Stimulated activated CD4-positive, alpha-beta T cell treated with anti-CD3 and anti-CD28 coated beads, TNF-alpha, amount 100 ng/mL, for 1 hour (primary cell): ENCODE measurements around the gene MLEC.

Source experiments
- DNase-seq, 3 donors: peaks; one replicate each; pipeline ENCODE4 v3.0.0-alpha.2; 2020; ENCODE audit warnings: low read depth in 3 of 3, low spot score in 1 of 3

MLEC gene, protein sequence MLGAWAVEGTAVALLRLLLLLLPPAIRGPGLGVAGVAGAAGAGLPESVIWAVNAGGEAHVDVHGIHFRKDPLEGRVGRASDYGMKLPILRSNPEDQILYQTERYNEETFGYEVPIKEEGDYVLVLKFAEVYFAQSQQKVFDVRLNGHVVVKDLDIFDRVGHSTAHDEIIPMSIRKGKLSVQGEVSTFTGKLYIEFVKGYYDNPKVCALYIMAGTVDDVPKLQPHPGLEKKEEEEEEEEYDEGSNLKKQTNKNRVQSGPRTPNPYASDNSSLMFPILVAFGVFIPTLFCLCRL

DNA sequence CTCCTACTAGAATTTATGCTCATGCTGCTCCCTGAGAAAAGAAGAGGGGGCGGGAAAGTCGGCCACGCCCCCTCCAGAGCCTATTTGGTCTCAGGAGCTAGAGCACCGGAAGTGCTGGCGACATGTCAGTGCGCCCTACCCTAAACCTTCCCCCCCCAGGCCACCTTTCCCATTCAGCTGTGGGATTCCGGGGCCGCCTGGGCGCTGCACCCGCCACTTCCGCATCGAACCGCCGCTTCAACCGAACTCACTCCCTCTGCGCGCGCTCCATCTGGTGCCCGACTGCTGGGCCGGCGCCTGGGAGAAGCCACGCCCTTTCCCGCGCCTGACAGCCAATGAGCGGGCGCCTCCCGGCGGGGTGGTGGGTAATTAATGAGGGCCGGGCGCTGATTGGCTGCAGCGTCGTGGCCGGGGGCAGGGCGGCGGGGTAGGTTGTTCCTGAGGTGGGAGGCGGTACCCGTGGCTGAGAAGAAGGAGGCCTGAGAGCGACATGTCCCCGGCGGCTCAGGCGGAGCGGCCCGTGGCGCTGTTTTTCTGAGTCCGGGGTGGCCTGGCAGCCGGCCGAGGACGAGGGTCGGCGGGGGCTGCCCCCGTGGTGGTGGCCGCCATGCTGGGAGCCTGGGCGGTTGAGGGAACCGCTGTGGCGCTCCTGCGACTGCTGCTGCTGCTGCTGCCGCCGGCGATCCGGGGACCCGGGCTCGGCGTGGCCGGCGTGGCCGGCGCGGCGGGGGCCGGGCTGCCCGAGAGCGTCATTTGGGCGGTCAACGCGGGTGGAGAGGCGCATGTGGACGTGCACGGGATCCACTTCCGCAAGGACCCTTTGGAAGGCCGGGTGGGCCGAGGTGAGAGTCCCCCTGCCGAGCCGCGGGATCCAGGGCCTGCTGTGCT, at the start of gene MLEC:
Gene MLEC, plus strand, starts transcription at position 460 of the 888 bp plus-strand sequence. Its CDS starts 148 bp downstream, at position 608.
- DNase-seq: peak; percentile 97 to 99 (median 99)

DNA sequence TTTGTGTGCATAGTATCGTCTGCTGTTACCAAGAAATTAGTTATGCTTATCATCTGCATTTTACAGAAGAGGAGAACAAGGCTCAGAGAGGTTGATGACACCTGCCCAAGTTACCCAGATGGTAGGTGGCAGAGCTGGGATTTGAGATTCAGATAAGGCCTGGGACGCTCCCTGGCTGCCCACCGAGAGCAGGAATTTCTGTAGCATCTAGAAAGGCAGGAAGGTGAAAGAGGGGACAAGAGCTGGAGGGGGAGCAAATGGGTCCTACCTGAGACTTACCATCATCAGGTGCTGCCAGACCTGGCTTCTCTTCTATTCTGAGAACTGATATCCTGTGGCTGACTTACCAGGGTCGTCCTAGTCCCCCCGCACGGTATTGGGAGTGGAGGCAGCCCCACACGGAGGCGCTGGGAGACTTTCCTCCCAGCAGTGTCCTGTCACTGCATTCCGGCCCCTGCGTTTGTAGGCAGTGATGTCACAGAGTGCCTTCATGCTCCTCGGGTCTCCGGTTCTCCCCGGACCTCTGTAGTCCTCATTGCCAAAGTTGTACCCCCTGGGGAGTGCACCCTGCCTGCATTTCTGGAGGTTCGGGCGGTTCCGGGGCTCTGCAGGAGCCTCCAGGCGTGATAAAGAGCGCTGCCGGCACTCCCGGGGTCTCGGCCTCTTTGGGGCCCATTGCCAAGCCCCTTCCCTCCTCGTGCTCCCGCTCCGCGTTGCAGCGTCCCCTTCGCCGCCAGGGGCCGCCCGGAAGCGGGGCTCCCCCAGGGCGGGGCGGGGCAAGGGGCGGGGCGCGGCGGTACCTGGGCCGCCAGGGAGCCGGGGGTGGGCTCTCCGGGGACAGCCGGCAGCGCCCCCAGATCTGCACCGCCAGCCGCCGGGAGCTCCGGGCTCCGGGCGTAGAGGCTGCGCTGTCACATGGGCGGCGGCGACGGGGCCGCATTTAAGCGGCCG, 46.9 kb upstream of the MLEC start, which contains the start of gene CABP1:
Gene CABP1, plus strand, starts transcription at position 856 of the 951 bp plus-strand sequence. Its CDS starts 60 bp downstream, at position 916.
- DNase-seq: peak in 2 of 3 donors; percentile 45 to 63

DNA sequence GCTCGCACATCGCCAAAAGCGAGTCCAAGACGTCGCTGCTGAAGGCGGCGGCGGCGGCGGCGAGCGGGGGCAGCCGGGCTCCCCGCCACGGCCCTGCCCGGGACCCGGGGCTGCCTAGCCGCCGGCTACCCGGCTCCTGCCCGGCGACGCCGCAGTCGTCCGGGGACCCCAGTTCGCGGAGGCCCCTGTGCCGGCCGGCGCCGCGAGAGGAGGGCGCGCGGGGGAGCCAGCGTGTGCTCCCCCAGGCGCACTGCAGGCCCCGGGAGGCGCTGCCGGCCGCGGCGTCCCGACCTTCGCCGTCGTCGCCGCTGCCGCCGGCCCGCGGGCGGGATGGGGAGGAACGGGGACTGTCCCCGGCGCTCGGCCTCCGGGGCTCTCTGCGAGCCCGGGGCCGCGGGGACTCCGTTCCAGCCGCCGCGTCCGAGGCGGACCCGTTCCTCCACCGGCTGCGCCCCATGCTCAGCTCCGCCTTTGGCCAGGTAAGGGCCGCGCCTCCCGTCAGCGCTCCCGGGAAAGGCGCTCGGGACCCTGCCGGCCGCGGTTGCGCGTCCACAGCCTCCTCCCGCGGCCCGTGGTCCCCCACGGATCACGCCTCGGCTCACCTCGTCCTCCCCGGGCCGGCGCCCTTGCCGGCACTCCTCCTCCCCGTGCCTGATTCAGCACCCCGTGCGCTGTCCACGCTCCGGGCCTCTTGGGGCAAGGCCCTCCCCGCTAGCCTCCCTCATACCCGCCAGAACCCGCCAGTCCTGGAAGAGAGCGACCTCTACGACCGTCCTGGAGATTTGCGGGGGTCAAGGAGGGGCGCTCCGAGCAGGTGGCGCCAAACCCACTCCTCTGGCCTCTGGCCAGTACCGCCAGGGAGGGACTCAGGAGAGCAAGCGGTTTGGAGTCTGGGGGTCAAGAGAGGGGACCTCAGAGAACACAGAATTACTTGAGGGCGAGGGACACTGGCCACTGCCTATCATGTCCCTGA, 45.8 kb upstream of the MLEC start:
- DNase-seq: peak in 1 of 3 donors; percentile 36

DNA sequence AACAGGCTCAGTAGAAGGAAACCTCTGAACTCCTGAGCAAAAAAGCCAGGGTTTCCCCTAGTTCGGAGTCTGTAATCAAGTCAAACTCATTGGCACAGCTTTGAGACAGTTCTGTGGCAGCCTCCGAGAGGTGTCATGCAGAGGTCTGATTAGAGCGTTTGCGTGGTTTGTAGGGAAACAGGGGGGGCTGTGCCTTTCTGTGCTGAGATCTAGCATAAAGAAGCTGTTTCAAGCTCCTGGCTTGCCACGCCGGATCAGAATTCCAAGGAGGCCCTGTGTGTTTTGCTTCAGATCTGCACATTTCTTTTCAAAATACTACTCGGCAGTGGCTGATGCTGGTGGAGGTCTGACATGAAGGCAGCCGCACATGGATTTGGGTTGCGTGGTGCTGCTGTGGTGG, 44.8 kb upstream of the MLEC start:
- no peak for DNase-seq

DNA sequence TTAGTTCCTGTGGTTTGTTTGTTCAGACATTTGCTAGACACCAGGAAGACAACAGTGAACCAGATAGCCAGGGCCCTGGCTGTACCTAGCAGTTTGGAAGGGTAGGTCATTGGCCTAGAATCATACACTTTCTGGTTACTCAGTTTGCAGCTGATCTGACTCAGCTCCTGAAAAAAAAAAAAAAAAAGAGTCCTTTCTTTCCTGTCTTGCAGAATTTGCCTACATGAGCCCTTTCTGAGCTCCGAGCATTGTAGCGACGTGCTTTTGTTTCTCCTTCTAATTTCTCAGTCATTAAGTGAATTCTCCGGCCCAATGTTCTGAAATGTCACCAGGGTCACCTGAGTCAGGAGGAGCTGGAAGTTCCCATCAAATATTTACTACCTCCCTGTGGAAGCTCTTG, 44.1 kb upstream of the MLEC start:
- DNase-seq: no peak

DNA sequence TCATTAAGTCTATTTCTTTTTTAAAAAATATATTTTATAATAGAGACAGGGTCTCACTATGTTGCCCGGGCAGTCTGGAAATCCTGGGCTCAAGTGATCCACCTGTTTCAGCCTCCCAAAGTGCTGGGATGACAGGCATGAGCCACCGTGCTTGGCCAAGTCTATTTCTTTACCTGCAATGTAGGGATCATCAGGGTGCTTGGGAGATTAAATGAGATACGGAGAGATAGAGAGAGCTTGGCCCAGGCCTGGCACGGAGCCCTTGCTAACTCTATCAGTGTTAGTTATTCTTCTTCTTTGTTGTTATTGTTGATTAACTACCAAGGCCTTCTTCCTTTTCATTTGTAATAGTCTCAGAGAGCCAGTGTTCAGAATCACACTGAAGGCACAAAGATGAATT, 43.4 kb upstream of the MLEC start:
- DNase-seq: no peak

DNA sequence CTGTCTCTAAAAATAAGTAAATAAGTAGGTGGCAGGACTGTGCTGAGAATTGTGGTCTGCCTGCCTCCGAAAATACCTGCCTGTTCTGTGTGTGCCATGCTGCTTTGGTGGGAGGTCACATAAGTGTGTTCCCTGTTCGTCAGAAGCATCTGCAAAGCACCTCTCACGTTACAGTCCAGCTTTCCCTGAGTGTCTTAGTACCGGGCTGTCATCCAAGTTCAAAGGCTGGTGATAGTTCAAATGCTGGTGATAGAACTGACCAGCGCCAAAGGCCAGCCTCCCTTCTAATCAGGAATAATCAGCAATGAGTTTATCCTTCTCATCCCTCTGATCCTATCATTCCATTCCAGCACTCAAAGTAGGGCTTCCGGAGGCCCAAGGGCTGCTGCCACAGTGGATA, 40.9 kb upstream of the MLEC start:
- no peak for DNase-seq

DNA sequence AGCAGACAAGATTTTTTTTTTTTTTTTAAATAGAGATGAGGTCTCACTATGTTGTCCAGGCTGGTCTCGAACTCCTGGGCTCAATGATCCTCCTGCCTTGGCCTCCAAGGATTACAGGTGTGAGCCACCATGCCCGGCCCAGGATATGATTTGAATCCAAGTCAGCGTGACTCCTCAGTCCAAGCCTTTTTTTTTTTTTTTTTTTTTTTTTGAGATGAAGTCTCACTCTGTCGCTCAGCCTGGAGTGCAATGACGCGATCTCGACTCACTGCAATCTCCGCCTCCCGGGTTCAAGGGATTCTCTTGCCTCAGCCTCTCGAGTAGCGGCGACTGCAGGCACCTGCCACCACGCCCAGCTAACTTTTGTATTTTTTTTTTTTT, 39.6 kb upstream of the MLEC start:
- no peak for DNase-seq

DNA sequence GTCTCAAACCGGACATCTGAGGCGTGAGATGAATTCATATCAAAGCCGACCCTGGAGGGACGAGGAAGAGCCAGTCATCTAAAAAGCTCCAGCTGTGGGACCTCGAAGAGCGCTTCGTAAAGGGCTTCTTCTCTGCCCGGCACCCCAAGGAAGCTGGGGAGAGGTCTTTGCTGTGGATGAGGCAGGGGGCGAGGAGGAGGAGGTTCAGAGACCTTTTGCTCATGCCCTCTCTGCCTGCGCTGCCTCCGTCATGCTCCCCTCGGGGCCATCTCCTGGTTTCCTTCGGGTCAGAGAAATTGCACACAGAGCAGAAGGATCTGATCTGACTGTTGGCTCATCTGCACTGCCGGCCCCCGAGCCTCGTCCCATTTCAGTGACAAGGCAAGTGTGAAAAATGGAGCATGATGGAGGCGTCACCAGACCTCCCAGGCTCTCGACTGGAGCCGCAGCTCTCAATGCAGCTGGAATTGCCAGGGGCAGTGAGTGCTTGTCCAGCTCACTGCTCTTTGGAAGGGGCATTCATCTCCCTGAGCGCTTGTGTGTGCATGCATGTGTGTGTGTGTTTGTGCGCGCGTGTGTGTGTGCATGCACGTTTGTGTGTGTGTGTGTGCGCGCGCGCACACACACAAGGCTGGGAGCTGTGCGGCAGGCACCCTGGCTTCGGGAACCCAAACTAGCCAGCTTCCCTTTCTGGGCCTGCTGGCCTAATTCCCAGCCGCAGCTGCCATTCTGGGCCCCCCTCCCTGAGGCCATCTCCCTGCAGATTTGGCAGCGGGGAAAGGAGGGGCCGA, 37.3 kb upstream of the MLEC start:
- no peak for DNase-seq

DNA sequence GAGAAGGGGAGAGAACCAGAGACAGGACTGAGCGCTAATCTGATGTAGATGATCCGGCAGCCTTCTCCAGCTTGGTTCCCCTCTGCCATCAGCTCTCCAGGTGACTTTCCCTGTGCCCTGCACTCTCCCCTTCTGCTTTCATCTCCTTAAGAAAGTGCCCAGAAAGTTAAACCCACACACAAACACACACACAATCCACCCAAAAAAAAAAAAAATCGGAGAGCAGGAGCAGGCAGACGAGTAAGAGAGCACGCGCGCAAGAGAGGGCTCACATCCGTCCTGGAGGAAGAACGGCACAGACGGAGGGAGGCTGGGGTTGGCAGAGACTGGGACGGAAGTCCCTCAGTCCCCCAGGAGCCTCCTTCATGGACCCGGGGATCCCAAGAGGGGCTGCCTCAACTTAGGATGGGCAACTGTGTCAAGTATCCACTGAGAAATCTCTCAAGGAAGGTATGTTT, 36.7 kb upstream of the MLEC start:
- no peak for DNase-seq

DNA sequence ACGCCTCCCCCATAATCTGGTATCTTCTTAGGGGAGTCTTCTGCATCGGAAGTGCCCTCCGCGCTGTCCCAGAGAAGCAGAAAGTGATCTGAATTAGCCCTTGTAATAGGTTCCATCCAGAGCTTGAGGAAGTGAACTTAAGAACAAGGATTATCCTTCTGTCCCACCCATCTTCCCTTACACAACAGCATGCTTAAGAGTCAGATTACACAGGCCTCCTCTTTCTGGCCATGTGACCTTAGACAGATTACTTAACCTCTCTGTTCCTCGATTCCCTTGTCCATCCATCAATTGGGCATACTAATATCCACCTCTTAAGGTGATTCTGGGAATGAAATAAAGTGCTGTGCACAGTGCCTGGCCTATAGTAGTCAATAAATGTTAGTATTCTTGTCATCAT, 35.1 kb upstream of the MLEC start:
- DNase-seq: no peak

DNA sequence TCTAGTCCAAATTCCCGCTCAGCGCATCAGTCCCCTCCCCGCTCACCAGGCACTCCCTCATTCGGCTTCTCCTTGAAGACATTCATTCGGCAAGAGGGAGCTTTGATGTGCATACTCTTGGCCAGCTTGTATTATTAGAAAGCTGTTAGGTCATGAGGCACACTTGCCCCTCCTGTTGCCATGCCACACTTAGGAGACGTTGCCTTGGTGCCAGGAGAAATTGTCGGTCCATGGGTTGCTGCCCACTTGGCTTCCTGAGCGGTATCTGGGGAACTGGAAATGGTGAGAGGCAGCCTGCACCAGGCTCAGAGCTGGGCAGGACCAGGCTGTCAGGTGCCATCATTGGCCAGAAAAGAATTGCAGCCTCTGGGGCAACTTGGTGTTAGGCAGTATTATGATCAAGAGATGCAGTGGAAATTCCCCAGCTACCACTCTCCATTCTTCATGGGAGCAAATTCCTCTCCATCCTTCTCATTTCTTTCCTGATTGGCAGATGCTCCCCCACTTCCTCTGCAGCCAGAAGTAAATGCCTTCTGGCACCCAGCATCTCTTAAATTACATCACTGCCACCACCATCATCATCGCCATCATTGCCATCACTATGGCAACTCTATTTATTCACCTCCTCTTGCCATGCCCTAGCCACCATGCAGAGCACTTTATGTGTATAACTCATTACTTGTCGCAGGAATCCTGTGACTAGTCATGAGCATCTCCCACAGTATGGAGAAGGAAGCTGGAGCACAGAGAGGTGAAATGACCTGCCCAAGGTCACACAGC, 34.1 kb upstream of the MLEC start:
- DNase-seq: no peak

DNA sequence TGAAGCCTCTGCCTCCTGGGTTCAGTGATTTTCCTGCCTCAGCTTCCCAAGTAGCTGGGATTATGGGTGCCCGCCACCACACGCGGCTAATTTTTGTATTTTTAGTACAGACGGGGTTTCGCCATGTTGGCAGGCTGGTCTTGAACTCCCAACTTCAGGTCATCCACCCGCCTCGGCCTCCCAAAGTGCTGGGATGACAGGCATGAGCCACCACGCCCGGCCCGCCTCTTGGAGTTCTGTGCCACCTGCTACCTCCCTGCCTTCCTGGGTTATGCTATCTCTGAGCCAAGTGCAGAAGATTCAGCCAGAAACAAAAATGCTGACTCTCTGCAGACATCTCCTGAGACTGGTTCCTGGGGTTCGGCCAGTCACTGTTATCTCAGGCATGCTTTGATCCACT, 33.3 kb upstream of the MLEC start:
- no peak for DNase-seq

DNA sequence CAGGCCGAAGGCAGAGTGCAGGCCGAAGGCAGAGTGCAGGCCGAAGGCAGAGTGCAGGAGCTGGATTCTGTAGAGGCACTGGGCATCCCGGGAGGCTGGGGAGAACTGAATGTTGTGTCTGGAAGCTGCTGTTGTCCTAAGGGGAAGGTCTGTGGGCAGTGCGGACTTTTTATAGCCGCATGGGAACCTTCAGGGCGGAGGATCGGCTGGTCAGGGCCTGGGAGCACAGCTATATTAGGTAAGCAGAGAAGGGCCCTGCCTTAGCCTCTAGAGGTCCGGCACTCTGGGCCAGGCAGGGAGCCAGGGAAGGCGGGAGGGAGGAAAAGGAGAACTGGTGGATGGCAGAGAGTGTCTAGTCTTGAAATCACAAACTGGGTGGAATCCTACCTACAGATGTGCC, 32.3 kb upstream of the MLEC start:
- no peak for DNase-seq

DNA sequence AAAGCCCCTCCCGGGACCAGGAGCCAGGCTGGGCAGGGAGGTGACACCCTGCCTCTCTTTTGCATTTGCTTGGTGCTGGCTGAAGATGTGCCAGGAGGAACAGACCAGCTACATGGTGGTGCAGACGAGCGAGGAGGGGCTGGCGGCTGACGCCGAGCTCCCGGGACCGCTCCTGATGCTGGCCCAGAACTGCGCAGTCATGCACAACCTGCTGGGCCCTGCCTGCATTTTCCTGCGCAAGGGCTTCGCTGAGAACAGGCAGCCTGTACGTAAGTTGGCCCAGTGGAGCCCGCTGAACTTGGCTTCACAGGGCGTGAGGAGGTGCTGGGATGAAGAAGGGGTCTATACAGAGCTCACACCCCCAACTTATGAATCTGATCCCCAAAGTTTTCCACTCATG, 30.9 kb upstream of the MLEC start:
- no peak for DNase-seq

DNA sequence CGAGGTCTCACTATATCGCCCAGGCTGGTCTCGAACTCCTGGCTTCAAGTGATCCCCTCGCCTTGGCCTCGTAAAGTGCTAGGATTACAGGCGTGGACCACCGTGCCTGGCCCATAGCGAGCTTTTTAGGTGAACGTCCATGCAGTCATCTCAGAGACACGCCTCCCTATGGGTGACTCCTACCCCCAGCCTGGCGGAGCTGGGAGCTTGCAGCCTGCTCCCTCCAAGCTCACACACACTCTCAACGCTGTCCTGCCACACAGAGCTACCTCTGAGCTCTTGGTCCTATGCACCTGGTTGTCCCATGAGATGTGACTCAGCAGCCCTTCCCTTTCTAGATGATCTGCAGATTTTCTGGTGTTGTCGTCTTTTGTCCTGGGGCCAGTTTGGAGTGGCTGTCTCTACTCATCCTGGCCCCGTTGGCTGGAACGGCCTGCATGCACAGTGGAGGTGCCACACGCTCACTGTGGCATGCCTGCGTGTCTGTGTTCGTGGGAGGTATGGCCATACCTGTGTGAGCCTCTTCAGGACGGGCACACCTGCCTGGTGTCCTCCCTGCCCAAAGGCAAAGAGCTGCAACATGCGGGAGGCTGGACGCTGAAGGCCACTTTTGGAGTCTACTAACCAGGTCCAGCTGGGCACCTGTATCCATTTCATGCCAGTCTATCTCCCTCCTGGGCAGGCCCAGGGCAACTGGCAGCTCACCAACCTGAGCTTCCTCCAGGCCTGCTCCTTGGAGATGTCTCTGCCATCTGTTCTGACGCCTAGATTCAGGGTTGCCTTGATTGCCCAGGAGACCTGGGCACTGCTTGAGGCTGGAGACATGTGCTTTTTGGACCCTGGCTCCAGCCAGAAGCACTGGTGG, 28.4 kb upstream of the MLEC start:
- no peak for DNase-seq

DNA sequence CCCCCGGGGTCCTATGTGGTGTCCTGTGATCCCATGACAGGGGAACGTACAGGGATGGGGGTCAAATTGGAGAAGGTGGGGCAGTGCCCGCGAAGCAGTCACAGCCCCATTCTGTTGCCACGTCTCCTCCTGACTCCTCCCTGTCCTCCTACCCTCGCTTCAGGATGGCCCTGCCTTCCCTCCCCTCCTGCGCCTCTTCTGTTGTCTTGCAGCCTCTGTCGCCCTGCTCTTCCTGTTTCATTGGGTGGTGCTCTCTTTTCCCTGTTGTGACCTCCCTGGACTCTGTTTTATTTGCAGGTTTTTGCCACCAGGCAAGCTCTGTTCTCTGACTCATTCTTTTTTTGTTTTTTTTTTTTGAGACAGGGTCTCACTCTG, 27.8 kb upstream of the MLEC start:
- no peak for DNase-seq

DNA sequence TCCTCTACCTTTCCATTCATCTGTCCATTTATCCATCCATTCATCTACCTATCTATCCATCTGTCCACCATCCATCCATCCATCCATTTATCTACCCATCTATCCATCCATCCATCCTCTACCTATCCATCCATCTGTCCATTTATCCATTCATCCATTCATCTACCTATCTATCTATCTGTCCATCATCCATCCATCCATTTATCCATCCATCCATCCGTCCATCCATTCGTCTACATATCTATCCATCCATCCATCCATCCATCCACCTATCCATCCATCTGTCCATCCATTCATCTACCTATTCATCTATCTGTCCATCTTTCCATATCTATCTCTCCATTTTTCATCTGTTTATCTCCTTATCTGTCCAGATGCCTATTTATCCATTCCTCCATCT, 25.5 kb upstream of the MLEC start:
- no peak for DNase-seq
